Measurements from ENCODE around the gene NAA50. TPM values are rescaled to one million over a fixed set of nuclear protein-coding genes. Genes with fewer than 3 reads are reported as not detected.

NAA50 gene
- total and polyA plus RNA-seq, 2 of the 13 experiments (the other 11 are each of a cell fraction or from before 2014, with no cell fraction given): 30.2 to 233 TPM

DNA sequence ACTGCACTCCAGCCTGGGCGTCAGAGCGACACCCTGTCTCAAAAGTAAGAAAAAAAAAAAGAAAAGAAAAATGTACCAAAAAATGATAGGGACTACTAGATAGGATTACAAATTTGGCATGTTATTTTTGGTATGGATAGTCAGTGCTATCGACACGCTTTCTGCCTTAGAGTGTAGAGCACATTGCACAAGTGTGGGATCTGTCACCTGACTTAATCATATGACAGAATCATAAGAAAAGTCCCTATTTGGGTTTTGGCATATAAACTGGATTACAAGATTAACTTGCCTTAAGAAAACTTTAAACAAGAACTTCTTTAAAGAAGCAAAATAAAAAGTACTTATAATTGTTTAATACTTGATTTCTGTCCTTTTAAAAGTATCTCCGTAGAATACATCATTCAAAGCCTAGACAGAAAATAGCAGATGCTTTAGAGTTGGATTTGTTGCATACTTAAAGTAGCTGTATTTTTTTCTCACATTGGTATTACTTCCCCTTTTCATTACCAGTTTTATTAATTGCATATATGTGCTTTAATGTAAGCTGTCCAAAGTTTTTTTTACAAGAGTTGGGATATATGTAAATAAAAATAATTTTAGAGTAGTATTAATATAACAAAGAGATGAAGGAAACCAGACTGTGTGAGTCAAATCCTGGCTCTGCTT, 8.6 kb upstream of the NAA50 start:
- intact Hi-C loops (cut with micrococcal nuclease; ENCODE audit: unreplicated experiment) (loop anchor here (1.0 kb wide), 1 partner anchor 7 kb away; the partner anchor contains the start of gene ATP6V1A), in situ Hi-C loops (cut with HindIII; ENCODE audit: extremely low pct_ligation_motif_present, low pct_unique_long_range_greater_than_20kb) (no loop called here)
- H3K9me3 ChIP-seq (ENCODE audit: low read length): no peaks in the 10 kb centered on the region
- no peak for FAIRE-seq
- WGBS (ENCODE audit: low lambda C conversion rate): 96% methylated on average over 5 of the region's 5 CpGs
- H3K27me3 ChIP-seq (ENCODE audit: control insufficient read depth in 1 of 2, insufficient read depth in 2 of 2, low read length in 2 of 2): no peaks in the 10 kb centered on the region
- H3K4me2 ChIP-seq (ENCODE audit: low read depth, low read length): no peak overlapping the region
- no TSS peak for BruUV-seq (replicated peaks)
- no peak overlapping the region for H2AFZ ChIP-seq (ENCODE audit: low read length)
- ChIA-PET POLR2A (no interaction called here), CTCF (ENCODE audit: low intra/inter-chr PET ratio, low total read pairs) (no interaction called here)
- H3K9ac ChIP-seq (ENCODE audit: insufficient read depth, low read depth, low read length): no peak overlapping the region
- no peaks in the 10 kb centered on the region for H3K36me3 ChIP-seq (replicated peaks in 1 of 2; ENCODE audit: control insufficient read depth in 1 of 2, insufficient read depth in 2 of 2, low read length in 2 of 2)
- no peak overlapping the region for H3K4me3 ChIP-seq (replicated peaks in 1 of 3; ENCODE audit: insufficient read depth in 1 of 3, low read depth in 2 of 3, low read length in 3 of 3)
- no peaks in the 10 kb centered on the region for H4K20me1 ChIP-seq (ENCODE audit: insufficient read depth, low read length)
- no peak for DNase-seq (ENCODE audit: low spot score)
- peaks cover 67% of the 10 kb centered on the region for H3K79me2 ChIP-seq (ENCODE audit: insufficient read depth, low read length)
- no peak for ATAC-seq
- H3K4me1 ChIP-seq (ENCODE audit: insufficient read depth, low read length): peaks cover 10% of the 10 kb centered on the region
- H3K27ac ChIP-seq (ENCODE audit: extremely low read length, insufficient read depth, low read length): no peak overlapping the region
- TF ChIP-seq, protein P1, sequence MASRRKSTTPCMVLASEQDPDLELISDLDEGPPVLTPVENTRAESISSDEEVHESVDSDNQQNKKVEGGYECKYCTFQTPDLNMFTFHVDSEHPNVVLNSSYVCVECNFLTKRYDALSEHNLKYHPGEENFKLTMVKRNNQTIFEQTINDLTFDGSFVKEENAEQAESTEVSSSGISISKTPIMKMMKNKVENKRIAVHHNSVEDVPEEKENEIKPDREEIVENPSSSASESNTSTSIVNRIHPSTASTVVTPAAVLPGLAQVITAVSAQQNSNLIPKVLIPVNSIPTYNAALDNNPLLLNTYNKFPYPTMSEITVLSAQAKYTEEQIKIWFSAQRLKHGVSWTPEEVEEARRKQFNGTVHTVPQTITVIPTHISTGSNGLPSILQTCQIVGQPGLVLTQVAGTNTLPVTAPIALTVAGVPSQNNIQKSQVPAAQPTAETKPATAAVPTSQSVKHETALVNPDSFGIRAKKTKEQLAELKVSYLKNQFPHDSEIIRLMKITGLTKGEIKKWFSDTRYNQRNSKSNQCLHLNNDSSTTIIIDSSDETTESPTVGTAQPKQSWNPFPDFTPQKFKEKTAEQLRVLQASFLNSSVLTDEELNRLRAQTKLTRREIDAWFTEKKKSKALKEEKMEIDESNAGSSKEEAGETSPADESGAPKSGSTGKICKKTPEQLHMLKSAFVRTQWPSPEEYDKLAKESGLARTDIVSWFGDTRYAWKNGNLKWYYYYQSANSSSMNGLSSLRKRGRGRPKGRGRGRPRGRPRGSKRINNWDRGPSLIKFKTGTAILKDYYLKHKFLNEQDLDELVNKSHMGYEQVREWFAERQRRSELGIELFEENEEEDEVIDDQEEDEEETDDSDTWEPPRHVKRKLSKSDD (CRISPR knock-in tag; IDR thresholded peaks at IDR 0.05; ENCODE audit: low read depth): no peak
- TF ChIP-seq FOXK1 (CRISPR knock-in tag; IDR thresholded peaks at IDR 0.05; ENCODE audit: borderline replicate concordance, low read depth) (no peak), GTF2F1 (IDR thresholded peaks at IDR 0.05; ENCODE audit: low read length) (no peak), ZFY (CRISPR knock-in tag; IDR thresholded peaks at IDR 0.05) (no peak), ARID2 (CRISPR knock-in tag; IDR thresholded peaks at IDR 0.05; ENCODE audit: borderline replicate concordance) (no peak), ATAD3A (CRISPR knock-in tag; IDR thresholded peaks at IDR 0.05) (no peak), NFIC (IDR thresholded peaks at IDR 0.05; ENCODE audit: low read length) (no peak)
- TF ChIP-seq, protein P2, sequence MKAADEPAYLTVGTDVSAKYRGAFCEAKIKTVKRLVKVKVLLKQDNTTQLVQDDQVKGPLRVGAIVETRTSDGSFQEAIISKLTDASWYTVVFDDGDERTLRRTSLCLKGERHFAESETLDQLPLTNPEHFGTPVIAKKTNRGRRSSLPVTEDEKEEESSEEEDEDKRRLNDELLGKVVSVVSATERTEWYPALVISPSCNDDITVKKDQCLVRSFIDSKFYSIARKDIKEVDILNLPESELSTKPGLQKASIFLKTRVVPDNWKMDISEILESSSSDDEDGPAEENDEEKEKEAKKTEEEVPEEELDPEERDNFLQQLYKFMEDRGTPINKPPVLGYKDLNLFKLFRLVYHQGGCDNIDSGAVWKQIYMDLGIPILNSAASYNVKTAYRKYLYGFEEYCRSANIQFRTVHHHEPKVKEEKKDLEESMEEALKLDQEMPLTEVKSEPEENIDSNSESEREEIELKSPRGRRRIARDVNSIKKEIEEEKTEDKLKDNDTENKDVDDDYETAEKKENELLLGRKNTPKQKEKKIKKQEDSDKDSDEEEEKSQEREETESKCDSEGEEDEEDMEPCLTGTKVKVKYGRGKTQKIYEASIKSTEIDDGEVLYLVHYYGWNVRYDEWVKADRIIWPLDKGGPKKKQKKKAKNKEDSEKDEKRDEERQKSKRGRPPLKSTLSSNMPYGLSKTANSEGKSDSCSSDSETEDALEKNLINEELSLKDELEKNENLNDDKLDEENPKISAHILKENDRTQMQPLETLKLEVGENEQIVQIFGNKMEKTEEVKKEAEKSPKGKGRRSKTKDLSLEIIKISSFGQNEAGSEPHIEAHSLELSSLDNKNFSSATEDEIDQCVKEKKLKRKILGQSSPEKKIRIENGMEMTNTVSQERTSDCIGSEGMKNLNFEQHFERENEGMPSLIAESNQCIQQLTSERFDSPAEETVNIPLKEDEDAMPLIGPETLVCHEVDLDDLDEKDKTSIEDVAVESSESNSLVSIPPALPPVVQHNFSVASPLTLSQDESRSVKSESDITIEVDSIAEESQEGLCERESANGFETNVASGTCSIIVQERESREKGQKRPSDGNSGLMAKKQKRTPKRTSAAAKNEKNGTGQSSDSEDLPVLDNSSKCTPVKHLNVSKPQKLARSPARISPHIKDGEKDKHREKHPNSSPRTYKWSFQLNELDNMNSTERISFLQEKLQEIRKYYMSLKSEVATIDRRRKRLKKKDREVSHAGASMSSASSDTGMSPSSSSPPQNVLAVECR (CRISPR knock-in tag; IDR thresholded peaks at IDR 0.05; ENCODE audit: borderline replicate concordance): no peak
- TF ChIP-seq, protein P3, sequence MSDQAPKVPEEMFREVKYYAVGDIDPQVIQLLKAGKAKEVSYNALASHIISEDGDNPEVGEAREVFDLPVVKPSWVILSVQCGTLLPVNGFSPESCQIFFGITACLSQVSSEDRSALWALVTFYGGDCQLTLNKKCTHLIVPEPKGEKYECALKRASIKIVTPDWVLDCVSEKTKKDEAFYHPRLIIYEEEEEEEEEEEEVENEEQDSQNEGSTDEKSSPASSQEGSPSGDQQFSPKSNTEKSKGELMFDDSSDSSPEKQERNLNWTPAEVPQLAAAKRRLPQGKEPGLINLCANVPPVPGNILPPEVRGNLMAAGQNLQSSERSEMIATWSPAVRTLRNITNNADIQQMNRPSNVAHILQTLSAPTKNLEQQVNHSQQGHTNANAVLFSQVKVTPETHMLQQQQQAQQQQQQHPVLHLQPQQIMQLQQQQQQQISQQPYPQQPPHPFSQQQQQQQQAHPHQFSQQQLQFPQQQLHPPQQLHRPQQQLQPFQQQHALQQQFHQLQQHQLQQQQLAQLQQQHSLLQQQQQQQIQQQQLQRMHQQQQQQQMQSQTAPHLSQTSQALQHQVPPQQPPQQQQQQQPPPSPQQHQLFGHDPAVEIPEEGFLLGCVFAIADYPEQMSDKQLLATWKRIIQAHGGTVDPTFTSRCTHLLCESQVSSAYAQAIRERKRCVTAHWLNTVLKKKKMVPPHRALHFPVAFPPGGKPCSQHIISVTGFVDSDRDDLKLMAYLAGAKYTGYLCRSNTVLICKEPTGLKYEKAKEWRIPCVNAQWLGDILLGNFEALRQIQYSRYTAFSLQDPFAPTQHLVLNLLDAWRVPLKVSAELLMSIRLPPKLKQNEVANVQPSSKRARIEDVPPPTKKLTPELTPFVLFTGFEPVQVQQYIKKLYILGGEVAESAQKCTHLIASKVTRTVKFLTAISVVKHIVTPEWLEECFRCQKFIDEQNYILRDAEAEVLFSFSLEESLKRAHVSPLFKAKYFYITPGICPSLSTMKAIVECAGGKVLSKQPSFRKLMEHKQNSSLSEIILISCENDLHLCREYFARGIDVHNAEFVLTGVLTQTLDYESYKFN (CRISPR knock-in tag; conservative IDR thresholded peaks at IDR 0.05): no peak
- TF ChIP-seq, protein P4, sequence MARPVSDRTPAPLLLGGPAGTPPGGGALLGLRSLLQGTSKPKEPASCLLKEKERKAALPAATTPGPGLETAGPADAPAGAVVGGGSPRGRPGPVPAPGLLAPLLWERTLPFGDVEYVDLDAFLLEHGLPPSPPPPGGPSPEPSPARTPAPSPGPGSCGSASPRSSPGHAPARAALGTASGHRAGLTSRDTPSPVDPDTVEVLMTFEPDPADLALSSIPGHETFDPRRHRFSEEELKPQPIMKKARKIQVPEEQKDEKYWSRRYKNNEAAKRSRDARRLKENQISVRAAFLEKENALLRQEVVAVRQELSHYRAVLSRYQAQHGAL (CRISPR knock-in tag; IDR thresholded peaks at IDR 0.05; ENCODE audit: not compliant biosample characterization): no peak

Measured in HepG2 (cell line).